Lower lobe of right lung (tissue), 2 donors: ENCODE results near the gene TMEM170A. TPM values are rescaled to one million over a fixed set of nuclear protein-coding genes. Genes with fewer than 3 reads are reported as not detected.
"Not testable (repeated sequence)": the region's sequence is repeated elsewhere in the genome, so short reads cannot be mapped to it uniquely, and the experiment has no call there.

Experiments used
- ATAC-seq, 2 donors: fragments of 200-7000 bp; cut with Tn5 transposase; one replicate each; pipeline ENCODE4 v1.9.1; 2020 to 2022; ENCODE audit warnings: mild to moderate bottlenecking in 2 of 2, moderate library complexity in 2 of 2
- DNase-seq: peaks from one replicate; pipeline ENCODE4 v3.0.0-alpha.2; 2020
- H3K27ac ChIP-seq: fragments of 200-600 bp; one replicate; pipeline ENCODE4 v1.8.0; 2022
- H3K27me3 ChIP-seq: fragments of 200-600 bp; one replicate; pipeline ENCODE4 v1.8.0; 2022; ENCODE audit warnings: low read depth
- H3K36me3 ChIP-seq: fragments of 200-600 bp; one replicate; pipeline ENCODE4 v1.8.0; 2022; ENCODE audit warnings: mild to moderate bottlenecking
- H3K4me1 ChIP-seq: fragments of 200-600 bp; one replicate; pipeline ENCODE4 v1.8.0; 2022
- H3K4me3 ChIP-seq: fragments of 200-600 bp; one replicate; pipeline ENCODE4 v1.8.0; 2022; ENCODE audit warnings: mild to moderate bottlenecking
- H3K9me3 ChIP-seq: fragments of 200-600 bp; one replicate; pipeline ENCODE4 v1.8.0; 2022
- intact Hi-C: fragments of 100-400 bp; cut with DNase I; formaldehyde crosslinking; loops from one replicate; pipeline ENCODE4 v1.11.0; 2022
- total RNA-seq: library from RNA; stranded (reverse); fragmentation: NEBNext Ultra II Directional; extraction: Animal tissue kit (Norgen Biotek cat#: 25700); gene quantifications from one replicate; pipeline ENCODE4 v1.2.1, GENCODE V29; 2021
- TF ChIP-seq, protein P1 (sequence below): fragments of 200-600 bp; IDR thresholded peaks from one replicate; pipeline ENCODE4 v1.8.0; 2022; ENCODE audit warnings: antibody characterized with exemption, mild to moderate bottlenecking
- donor health status: DM: no; HTN: yes; CAD: no; lungs with severe emphysema.

TMEM170A gene
- total RNA-seq, 1 donor from 2014 or later: 31.2 TPM

GRCh38 chr16:75432828-75433731, 31.4 kb downstream of the TMEM170A start, which contains the start of gene CFDP1:
TSS of gene CFDP1 (minus strand) at chr16:75433503. CDS start at chr16:75433352, 151 bp downstream.
- Histone ChIP-seq H3K36me3 (no peaks in the 10 kb centered on the region), H3K27ac (peak within 1 kb of the TSS; percentile 98), H3K27me3 (no peaks in the 10 kb centered on the region), H3K4me1 (peaks cover 12% of the 10 kb centered on the region), H3K9me3 (no peaks in the 10 kb centered on the region), H3K4me3 (peak within 1 kb of the TSS; percentile 98)
- peak; percentile 98 for DNase-seq
- peak; percentile 98 to 99 for ATAC-seq
- intact Hi-C loops: no loop called here
- TF ChIP-seq, protein P1, sequence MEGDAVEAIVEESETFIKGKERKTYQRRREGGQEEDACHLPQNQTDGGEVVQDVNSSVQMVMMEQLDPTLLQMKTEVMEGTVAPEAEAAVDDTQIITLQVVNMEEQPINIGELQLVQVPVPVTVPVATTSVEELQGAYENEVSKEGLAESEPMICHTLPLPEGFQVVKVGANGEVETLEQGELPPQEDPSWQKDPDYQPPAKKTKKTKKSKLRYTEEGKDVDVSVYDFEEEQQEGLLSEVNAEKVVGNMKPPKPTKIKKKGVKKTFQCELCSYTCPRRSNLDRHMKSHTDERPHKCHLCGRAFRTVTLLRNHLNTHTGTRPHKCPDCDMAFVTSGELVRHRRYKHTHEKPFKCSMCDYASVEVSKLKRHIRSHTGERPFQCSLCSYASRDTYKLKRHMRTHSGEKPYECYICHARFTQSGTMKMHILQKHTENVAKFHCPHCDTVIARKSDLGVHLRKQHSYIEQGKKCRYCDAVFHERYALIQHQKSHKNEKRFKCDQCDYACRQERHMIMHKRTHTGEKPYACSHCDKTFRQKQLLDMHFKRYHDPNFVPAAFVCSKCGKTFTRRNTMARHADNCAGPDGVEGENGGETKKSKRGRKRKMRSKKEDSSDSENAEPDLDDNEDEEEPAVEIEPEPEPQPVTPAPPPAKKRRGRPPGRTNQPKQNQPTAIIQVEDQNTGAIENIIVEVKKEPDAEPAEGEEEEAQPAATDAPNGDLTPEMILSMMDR: no peak

DNA sequence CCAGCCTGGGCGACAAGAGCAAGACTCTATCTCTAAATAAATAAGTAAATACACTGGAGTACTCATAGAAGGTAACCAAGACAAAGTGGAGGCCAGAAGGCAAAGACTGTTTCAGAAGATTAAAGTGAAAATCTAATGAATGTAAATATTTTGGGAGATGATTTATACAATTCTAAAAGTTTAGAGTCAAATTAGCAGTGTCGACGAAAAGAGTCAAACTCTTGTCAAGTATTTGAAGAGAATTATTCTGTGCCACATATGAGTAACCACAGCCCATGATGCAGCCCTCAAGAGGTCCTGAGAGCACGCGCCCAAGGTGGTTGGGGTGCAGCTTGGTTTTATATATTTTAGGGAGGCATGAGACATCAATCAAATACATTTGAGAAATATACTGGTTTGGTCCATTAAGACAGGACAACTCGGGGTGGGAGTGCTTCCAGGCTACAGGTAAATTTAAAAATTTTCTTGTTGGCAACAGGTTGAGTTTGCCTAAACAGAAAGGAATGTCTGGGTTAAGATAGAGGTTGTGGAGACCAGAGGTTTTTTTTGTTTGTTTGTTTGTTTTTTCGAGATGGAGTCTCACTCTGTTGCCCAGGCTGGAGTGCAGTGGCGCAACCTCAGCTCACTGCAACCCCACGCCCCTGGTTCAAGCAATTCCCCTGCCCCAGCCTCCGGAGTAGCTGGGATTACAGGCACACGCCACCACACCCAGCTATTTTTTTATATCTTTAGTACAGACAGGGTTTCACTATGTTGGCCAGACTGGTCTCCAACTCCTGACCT, 34.7 kb downstream of the TMEM170A start:
- no peak for ATAC-seq
- no peak overlapping the region for H3K4me3 ChIP-seq
- no peaks in the 10 kb centered on the region for H3K36me3 ChIP-seq
- peaks cover 12% of the 10 kb centered on the region for H3K4me1 ChIP-seq
- H3K9me3 ChIP-seq: no peaks in the 10 kb centered on the region
- H3K27me3 ChIP-seq: no peaks in the 10 kb centered on the region
- TF ChIP-seq, protein P1: no peak
- intact Hi-C loops: no loop called here
- no peak overlapping the region for H3K27ac ChIP-seq
- DNase-seq: no peak

DNA sequence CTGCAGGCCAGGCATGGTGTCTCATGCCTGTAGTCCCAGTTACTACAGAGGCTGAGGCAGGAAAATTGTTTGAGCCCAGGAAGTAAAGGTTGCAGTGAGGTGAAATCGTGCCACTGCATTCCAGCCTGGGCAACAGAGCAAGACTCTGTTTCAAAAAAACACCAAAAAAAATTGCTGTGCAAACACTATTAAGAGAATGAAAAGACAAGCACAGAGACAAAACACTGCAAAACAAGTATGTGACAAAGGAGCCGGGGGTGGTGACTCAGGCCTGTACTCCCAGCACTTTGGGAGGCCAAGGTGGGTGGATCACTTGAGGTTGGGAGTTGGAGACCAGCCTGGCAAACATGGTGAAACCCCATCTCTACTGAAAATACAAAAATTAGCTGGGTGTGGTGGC, 38.0 kb downstream of the TMEM170A start:
- H3K27me3 ChIP-seq, ATAC-seq, H3K4me1 ChIP-seq, H3K36me3 ChIP-seq, H3K4me3 ChIP-seq, H3K27ac ChIP-seq, DNase-seq, intact Hi-C loops, H3K9me3 ChIP-seq: not testable (repeated sequence)

- intact Hi-C loops, H3K27ac ChIP-seq, DNase-seq: not testable (repeated sequence)
Measured at GRCh38 chr16:75424105-75424762, 40.3 kb downstream of the TMEM170A start.

DNA sequence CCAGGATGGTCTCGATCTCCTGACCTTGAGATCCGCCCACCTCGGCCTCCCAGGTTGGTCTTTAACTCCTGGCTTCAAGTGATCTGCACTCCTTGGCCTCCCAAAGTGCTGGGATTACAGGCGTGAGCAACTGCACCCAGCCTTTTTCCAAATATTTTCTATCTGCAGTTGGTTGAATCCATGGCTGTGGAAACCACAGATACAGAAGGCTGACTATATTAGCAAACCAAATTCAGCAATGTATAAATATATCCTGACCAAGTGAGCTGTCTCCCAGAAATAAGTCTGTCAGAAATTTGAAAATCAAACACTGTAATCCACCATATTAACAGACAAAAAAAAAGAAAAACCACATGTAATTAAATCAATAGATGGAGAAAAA, 40.8 kb downstream of the TMEM170A start:
- no peak overlapping the region for H3K4me3 ChIP-seq
- intact Hi-C loops: no loop called here
- peaks cover 19% of the 10 kb centered on the region for H3K4me1 ChIP-seq
- TF ChIP-seq, protein P1: no peak
- ATAC-seq: no peak
- H3K9me3 ChIP-seq: no peaks in the 10 kb centered on the region
- H3K27ac ChIP-seq: no peak overlapping the region
- no peak for DNase-seq
- no peaks in the 10 kb centered on the region for H3K27me3 ChIP-seq
- H3K36me3 ChIP-seq: no peaks in the 10 kb centered on the region

More at GRCh38 chr16:75424105-75424762, 40.3 kb downstream of the TMEM170A start:
- H3K36me3 ChIP-seq, H3K27me3 ChIP-seq, ATAC-seq, H3K9me3 ChIP-seq, H3K4me3 ChIP-seq: not testable (repeated sequence)
- H3K4me1 ChIP-seq: peaks cover 18% of the 10 kb centered on the region

DNA sequence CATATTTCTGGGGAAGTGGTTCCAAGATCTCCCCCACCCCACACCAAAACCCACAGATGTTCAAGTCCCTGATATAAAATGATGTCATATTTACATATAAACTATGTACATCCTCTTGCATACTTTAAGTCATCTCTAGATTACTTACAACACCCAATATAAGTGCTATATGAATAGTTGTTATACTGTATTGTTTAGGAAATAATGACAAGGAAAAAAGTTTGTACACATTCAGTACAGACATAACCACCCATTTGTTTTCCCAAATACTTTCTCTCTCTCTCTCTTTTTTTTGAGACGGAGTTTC, 42.7 kb downstream of the TMEM170A start:
- intact Hi-C loops: no loop called here
- DNase-seq (no peak), ATAC-seq (no peak)
- H3K4me3 ChIP-seq: no peak overlapping the region
- H3K4me1 ChIP-seq: peaks cover 19% of the 10 kb centered on the region
- no peaks in the 10 kb centered on the region for H3K9me3 ChIP-seq
- H3K27me3 ChIP-seq: no peaks in the 10 kb centered on the region
- H3K27ac ChIP-seq: no peak overlapping the region
- no peaks in the 10 kb centered on the region for H3K36me3 ChIP-seq
- TF ChIP-seq, protein P1: no peak
